Measurements from ENCODE around the gene RBBP9. TPM values are rescaled to one million over a fixed set of nuclear protein-coding genes. Genes with fewer than 3 reads are reported as not detected.
A peak's percentile ranks its signal among the peaks of the same experiment; 100 is the strongest.

RBBP9 gene
- total and polyA plus RNA-seq, 9 of the 15 experiments (the other 6 are each of a cell fraction or from before 2014, with no cell fraction given), result 0.94 to 4.4 (median 2.5) TPM

GRCh38 chr20:18466894-18467730 is 29.9 kb downstream of the RBBP9 start, which contains the start of the genes DZANK1 and POLR3F (continued):
- TF ChIP-seq SPI1 (IDR thresholded peaks at IDR 0.05; ENCODE audit: borderline replicate concordance, low read depth, low read length), result 0 out of 2 replicates have a peak, but pooled peaks have one; percentile 18
- TF ChIP-seq THRA (IDR thresholded peaks at IDR 0.05), result no peak
- TF ChIP-seq KAT8 (IDR thresholded peaks at IDR 0.05; ENCODE audit: low read depth), result no peak
- peak; percentile 59 to 65 for TF ChIP-seq NRF1 (conservative IDR thresholded peaks at IDR 0.05 in 1 of 2, IDR thresholded peaks at IDR 0.05 in 1 of 2)
- TF ChIP-seq EP400 (IDR thresholded peaks at IDR 0.05), result peak; percentile 66
- TF ChIP-seq NFIX (CRISPR knock-in tag; IDR thresholded peaks at IDR 0.05; ENCODE audit: low read depth), result no peak
- TF ChIP-seq DDX20 (tag; IDR thresholded peaks at IDR 0.05; ENCODE audit: low read depth), result no peak
- no peak; the same call in 1 of the 2 replicates for TF ChIP-seq CREM (IDR thresholded peaks at IDR 0.05; ENCODE audit: low read depth)
- TF ChIP-seq MXI1 (IDR thresholded peaks at IDR 0.05; ENCODE audit: low read depth, low read length), result no peak
- no peak for TF ChIP-seq RBM17 (IDR thresholded peaks at IDR 0.05; ENCODE audit: borderline replicate concordance, low read depth, low read length)
- no peak for TF ChIP-seq ZNF445 (CRISPR knock-in tag; IDR thresholded peaks at IDR 0.05; ENCODE audit: low read depth)
- peak in 1 of 2 experiments; percentile 67; a peak in 2 of 4 replicates for TF ChIP-seq ZNF639 (CRISPR knock-in tag; conservative IDR thresholded peaks at IDR 0.05 in 1 of 2, IDR thresholded peaks at IDR 0.05 in 1 of 2)
- TF ChIP-seq CEBPG (CRISPR knock-in tag; IDR thresholded peaks at IDR 0.05), result no peak
- no peak for TF ChIP-seq CEBPG (tag; conservative IDR thresholded peaks at IDR 0.05 in 1 of 2, IDR thresholded peaks at IDR 0.05 in 1 of 2)
- TF ChIP-seq ZFX (CRISPR knock-in tag; IDR thresholded peaks at IDR 0.05), result peak; percentile 70
- TF ChIP-seq CTCFL (IDR thresholded peaks at IDR 0.05; ENCODE audit: borderline replicate concordance, insufficient read depth, low read depth, low read length, poor library complexity, severe bottlenecking), result no peak
- TF ChIP-seq E2F5 (CRISPR knock-in tag; IDR thresholded peaks at IDR 0.05), result no peak
- TF ChIP-seq EZH2 (IDR thresholded peaks at IDR 0.05; ENCODE audit: borderline replicate concordance, low read depth, low read length), result no peak

Data from K562 (cell line).